ENCODE data around the gene TMEM147. TPM values are rescaled to one million over a fixed set of nuclear protein-coding genes. Genes with fewer than 3 reads are reported as not detected.

Gene TMEM147
- total RNA-seq = 100 to 1,000 TPM in 2 of 8 experiments, 10 to 100 TPM in 6; 70.4 to 130 (median 89.3) TPM

GRCh38 chr19:35545001-35545854 lies at the start of gene TMEM147:
TSS of gene TMEM147 (plus strand) at chr19:35545626. CDS start at chr19:35545740, 114 bp downstream.
- peak within 1 kb of the TSS; percentile 68 to 76 for H3K27ac ChIP-seq
- H3K4me1 ChIP-seq (replicated peaks in 1 of 2) = peaks cover 6 to 12% of the 10 kb centered on the region in 2 donors
- WGBS, 10 experiments = 0 to 10% (median 0%) methylated on average over 2 to 23 of the region's 85 CpGs; no CpG with 5 or more reads in 4 of the 10 experiments
- in situ Hi-C loops (cut with MboI; ENCODE audit: low pct_unique_long_range_greater_than_20kb in 2 of 9, low sequenced_read_pairs in 9 of 9, unreplicated experiment in 9 of 9) = no loop called here
- H3K4me3 ChIP-seq = peak within 1 kb of the TSS; percentile 85 to 98 (median 91)
- peak; percentile 94 to 99 (median 98) for ATAC-seq (replicated peaks in 6 of 8)

- WGBS, 10 experiments = 7 to 84% (median 68%) methylated on average over 1 to 6 of the region's 14 CpGs; no CpG with 5 or more reads in 6 of the 10 experiments
- H3K27ac ChIP-seq = no peak overlapping the region
- no peaks in the 10 kb centered on the region for H3K4me1 ChIP-seq (replicated peaks in 1 of 2)
- in situ Hi-C loops (cut with MboI; ENCODE audit: low pct_unique_long_range_greater_than_20kb in 2 of 9, low sequenced_read_pairs in 9 of 9, unreplicated experiment in 9 of 9) = loop anchor here in 2 of 9 experiments (10.0 to 25.0 kb wide), 2 partner anchors 135 to 153 kb away; partner anchors contain the start of genes FFAR1 (in 1 of the 2), FFAR3 (in 1 of the 2) and GPR42 (in 1 of the 2)
- no peak overlapping the region for H3K4me3 ChIP-seq
- ATAC-seq (replicated peaks in 6 of 8) = no peak
Measured at GRCh38 chr19:35497406-35497805, 48.0 kb upstream of the TMEM147 start.

GRCh38 chr19:35498220-35498619 lies 47.2 kb upstream of the TMEM147 start:
- in situ Hi-C loops (cut with MboI; ENCODE audit: low pct_unique_long_range_greater_than_20kb in 2 of 9, low sequenced_read_pairs in 9 of 9, unreplicated experiment in 9 of 9) = loop anchor here in 2 of 9 experiments (10.0 to 25.0 kb wide), 2 partner anchors 136 to 153 kb away; partner anchors contain the start of genes FFAR1 (in 1 of the 2), FFAR3 (in 1 of the 2) and GPR42 (in 1 of the 2)
- Histone ChIP-seq H3K27ac (no peak overlapping the region), H3K4me1 (replicated peaks in 1 of 2) (no peaks in the 10 kb centered on the region), H3K4me3 (no peak overlapping the region)
- no peak for ATAC-seq (replicated peaks in 6 of 8)
- 0 to 100% (median 77%) methylated on average over 1 to 3 of the region's 3 CpGs; no CpG with 5 or more reads in 3 of the 10 experiments for WGBS, 10 experiments

GRCh38 chr19:35498984-35499527 lies 46.4 kb upstream of the TMEM147 start:
- in situ Hi-C loops (cut with MboI; ENCODE audit: low pct_unique_long_range_greater_than_20kb in 2 of 9, low sequenced_read_pairs in 9 of 9, unreplicated experiment in 9 of 9) = loop anchor here in 2 of 9 experiments (10.0 to 25.0 kb wide), 2 partner anchors 137 to 154 kb away; partner anchors contain the start of genes FFAR1 (in 1 of the 2), FFAR3 (in 1 of the 2) and GPR42 (in 1 of the 2)
- no peak overlapping the region for H3K27ac ChIP-seq

GRCh38 chr19:35500611-35501010 lies 44.8 kb upstream of the TMEM147 start:
- H3K4me3 ChIP-seq = no peak overlapping the region
- H3K4me1 ChIP-seq (replicated peaks in 1 of 2) = no peaks in the 10 kb centered on the region
- in situ Hi-C loops (cut with MboI; ENCODE audit: low pct_unique_long_range_greater_than_20kb in 2 of 9, low sequenced_read_pairs in 9 of 9, unreplicated experiment in 9 of 9) = no loop called here
- ATAC-seq (replicated peaks in 6 of 8) = no peak
- no peak overlapping the region for H3K27ac ChIP-seq
- 80 to 100% (median 83%) methylated on average over 1 to 4 of the region's 10 CpGs; no CpG with 5 or more reads in 5 of the 10 experiments for WGBS, 10 experiments

More at GRCh38 chr19:35498984-35499527, 46.4 kb upstream of the TMEM147 start:
- 20 to 90% (median 50%) methylated on average over 2 to 9 of the region's 9 CpGs for WGBS, 10 experiments
- Histone ChIP-seq H3K4me1 (replicated peaks in 1 of 2) (no peaks in the 10 kb centered on the region), H3K4me3 (no peak overlapping the region)
- ATAC-seq (replicated peaks in 6 of 8) = peak in 3 of 8 experiments; percentile 36 to 73 (median 66)

GRCh38 chr19:35501684-35502083 lies 43.7 kb upstream of the TMEM147 start:
- H3K27ac ChIP-seq = no peak overlapping the region
- H3K4me3 ChIP-seq = no peak overlapping the region
- 20 to 100% (median 37%) methylated on average over 1 to 8 of the region's 15 CpGs; no CpG with 5 or more reads in 6 of the 10 experiments for WGBS, 10 experiments
- H3K4me1 ChIP-seq (replicated peaks in 1 of 2) = no peaks in the 10 kb centered on the region
- ATAC-seq (replicated peaks in 6 of 8) = peak in 7 of 8 experiments; percentile 47 to 85 (median 57)
- in situ Hi-C loops (cut with MboI; ENCODE audit: low pct_unique_long_range_greater_than_20kb in 2 of 9, low sequenced_read_pairs in 9 of 9, unreplicated experiment in 9 of 9) = no loop called here

- in situ Hi-C loops (cut with MboI; ENCODE audit: low pct_unique_long_range_greater_than_20kb in 2 of 9, low sequenced_read_pairs in 9 of 9, unreplicated experiment in 9 of 9) = no loop called here
- ATAC-seq (replicated peaks in 6 of 8) = no peak
- no peak overlapping the region for H3K4me3 ChIP-seq
- H3K4me1 ChIP-seq (replicated peaks in 1 of 2) = no peaks in the 10 kb centered on the region
- 57% methylated on average over 1 of the region's 4 CpGs; no CpG with 5 or more reads in 9 of the 10 experiments for WGBS, 10 experiments
- no peak overlapping the region for H3K27ac ChIP-seq
Measured at GRCh38 chr19:35502751-35503150, 42.7 kb upstream of the TMEM147 start.

GRCh38 chr19:35506011-35506410 lies 39.4 kb upstream of the TMEM147 start:
- WGBS, 10 experiments = 0 to 88% (median 65%) methylated on average over 1 to 6 of the region's 7 CpGs; no CpG with 5 or more reads in 5 of the 10 experiments
- H3K4me3 ChIP-seq = no peak overlapping the region
- no peak overlapping the region for H3K27ac ChIP-seq
- ATAC-seq (replicated peaks in 6 of 8) = no peak
- in situ Hi-C loops (cut with MboI; ENCODE audit: low pct_unique_long_range_greater_than_20kb in 2 of 9, low sequenced_read_pairs in 9 of 9, unreplicated experiment in 9 of 9) = no loop called here
- H3K4me1 ChIP-seq (replicated peaks in 1 of 2) = no peaks in the 10 kb centered on the region

- no peaks in the 10 kb centered on the region for H3K4me1 ChIP-seq (replicated peaks in 1 of 2)
- no peak for ATAC-seq (replicated peaks in 6 of 8)
- H3K4me3 ChIP-seq = no peak overlapping the region
- in situ Hi-C loops (cut with MboI; ENCODE audit: low pct_unique_long_range_greater_than_20kb in 2 of 9, low sequenced_read_pairs in 9 of 9, unreplicated experiment in 9 of 9) = no loop called here
- no peak overlapping the region for H3K27ac ChIP-seq
- WGBS, 10 experiments = 48 to 100% (median 70%) methylated on average over 1 to 8 of the region's 11 CpGs; no CpG with 5 or more reads in 4 of the 10 experiments
Measured at GRCh38 chr19:35507561-35507960, 37.9 kb upstream of the TMEM147 start.

- no peak overlapping the region for H3K4me3 ChIP-seq
- WGBS, 10 experiments = 45 to 92% (median 77%) methylated on average over 1 to 2 of the region's 3 CpGs; no CpG with 5 or more reads in 4 of the 10 experiments
- H3K4me1 ChIP-seq (replicated peaks in 1 of 2) = no peaks in the 10 kb centered on the region
- no peak for ATAC-seq (replicated peaks in 6 of 8)
- in situ Hi-C loops (cut with MboI; ENCODE audit: low pct_unique_long_range_greater_than_20kb in 2 of 9, low sequenced_read_pairs in 9 of 9, unreplicated experiment in 9 of 9) = no loop called here
- H3K27ac ChIP-seq = no peak overlapping the region
Measured at GRCh38 chr19:35508129-35508528, 37.3 kb upstream of the TMEM147 start.

- H3K4me3 ChIP-seq = no peak overlapping the region
- in situ Hi-C loops (cut with MboI; ENCODE audit: low pct_unique_long_range_greater_than_20kb in 2 of 9, low sequenced_read_pairs in 9 of 9, unreplicated experiment in 9 of 9) = no loop called here
- no peaks in the 10 kb centered on the region for H3K4me1 ChIP-seq (replicated peaks in 1 of 2)
- 13 to 43% (median 26%) methylated on average over 1 to 11 of the region's 12 CpGs for WGBS, 10 experiments
- ATAC-seq (replicated peaks in 6 of 8) = peak in 3 of 8 experiments; percentile 35 to 62 (median 50)
- no peak overlapping the region for H3K27ac ChIP-seq
Measured at GRCh38 chr19:35509018-35509652, 36.3 kb upstream of the TMEM147 start.

GRCh38 chr19:35509861-35510625 lies 35.4 kb upstream of the TMEM147 start:
- in situ Hi-C loops (cut with MboI; ENCODE audit: low pct_unique_long_range_greater_than_20kb in 2 of 9, low sequenced_read_pairs in 9 of 9, unreplicated experiment in 9 of 9) = no loop called here
- peak overlapping the region in 4 of 5 donors; percentile 10 to 33 (median 15) for H3K4me3 ChIP-seq
- peak; percentile 47 to 94 (median 90) for ATAC-seq (replicated peaks in 6 of 8)
- no peak overlapping the region for H3K27ac ChIP-seq
- H3K4me1 ChIP-seq (replicated peaks in 1 of 2) = no peaks in the 10 kb centered on the region
- 0 to 6% (median 3%) methylated on average over 2 to 25 of the region's 39 CpGs; no CpG with 5 or more reads in 2 of the 10 experiments for WGBS, 10 experiments

Measured in motor neuron (in vitro differentiated cells).